PFSK-1 (cell line): ENCODE data around the gene APH1B.

Experiments
- FOXP2 ChIP-seq: optimal IDR thresholded peaks from 2 replicates; pipeline ENCODE3; 2011; ENCODE audit warnings: borderline replicate concordance, control low read depth, inconsistent platforms; ENCODE audit not compliant: insufficient read depth; ENCODE audit errors: extremely low read length, extremely low read depth
- POLR2AphosphoS5 ChIP-seq: IDR thresholded peaks from 2 replicates; pipeline ENCODE4 v1.6.1; 2012; ENCODE audit warnings: low read depth, mild to moderate bottlenecking, control low read depth, low read length, moderate library complexity
- SIN3A ChIP-seq: IDR thresholded peaks from 2 replicates; pipeline ENCODE4 v1.6.1; 2012; ENCODE audit warnings: mild to moderate bottlenecking, low read length, moderate library complexity, borderline replicate concordance; ENCODE audit not compliant: insufficient read depth
- TAF1 ChIP-seq: IDR thresholded peaks from 2 replicates; pipeline ENCODE4 v1.6.1; 2012; ENCODE audit warnings: low read length, control low read depth, borderline replicate concordance; ENCODE audit not compliant: insufficient read depth
- TF ChIP-seq, protein P1 (sequence below), 2 experiments: IDR thresholded peaks; 2 replicates each; pipeline versions ENCODE4 v1.6.1 to v1.8.0; 2011 to 2012; ENCODE audit warnings: low read depth in 2 of 2, low read length in 2 of 2, control low read depth in 1 of 2, inconsistent platforms in 1 of 2, mild to moderate bottlenecking in 1 of 2, moderate library complexity in 1 of 2; ENCODE audit not compliant: insufficient read depth in 1 of 2

Gene APH1B

DNA sequence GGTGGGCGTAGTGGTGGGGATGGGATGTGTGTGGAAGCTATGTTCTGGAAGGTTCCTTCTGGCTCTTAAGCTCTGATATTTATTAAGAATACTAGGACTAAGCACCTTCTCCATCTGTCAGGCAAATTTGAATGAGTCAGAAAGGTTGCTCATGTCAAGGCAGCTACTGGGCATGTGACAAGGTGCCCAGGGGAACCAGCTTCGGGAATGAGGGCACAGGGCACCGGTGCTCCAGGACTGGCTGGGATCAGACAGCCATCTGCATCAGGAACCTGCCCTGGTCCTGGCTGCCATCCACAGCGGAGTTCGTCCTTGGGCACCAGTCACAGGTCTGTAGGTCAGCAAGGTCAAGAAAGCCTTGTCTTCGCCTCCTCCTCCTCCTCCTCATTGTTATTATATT lies 71.8 kb downstream of the APH1B start:
- TF ChIP-seq POLR2AphosphoS5 (no peak), SIN3A (no peak), TAF1 (no peak), FOXP2 (no peak)
- TF ChIP-seq, protein P1, sequence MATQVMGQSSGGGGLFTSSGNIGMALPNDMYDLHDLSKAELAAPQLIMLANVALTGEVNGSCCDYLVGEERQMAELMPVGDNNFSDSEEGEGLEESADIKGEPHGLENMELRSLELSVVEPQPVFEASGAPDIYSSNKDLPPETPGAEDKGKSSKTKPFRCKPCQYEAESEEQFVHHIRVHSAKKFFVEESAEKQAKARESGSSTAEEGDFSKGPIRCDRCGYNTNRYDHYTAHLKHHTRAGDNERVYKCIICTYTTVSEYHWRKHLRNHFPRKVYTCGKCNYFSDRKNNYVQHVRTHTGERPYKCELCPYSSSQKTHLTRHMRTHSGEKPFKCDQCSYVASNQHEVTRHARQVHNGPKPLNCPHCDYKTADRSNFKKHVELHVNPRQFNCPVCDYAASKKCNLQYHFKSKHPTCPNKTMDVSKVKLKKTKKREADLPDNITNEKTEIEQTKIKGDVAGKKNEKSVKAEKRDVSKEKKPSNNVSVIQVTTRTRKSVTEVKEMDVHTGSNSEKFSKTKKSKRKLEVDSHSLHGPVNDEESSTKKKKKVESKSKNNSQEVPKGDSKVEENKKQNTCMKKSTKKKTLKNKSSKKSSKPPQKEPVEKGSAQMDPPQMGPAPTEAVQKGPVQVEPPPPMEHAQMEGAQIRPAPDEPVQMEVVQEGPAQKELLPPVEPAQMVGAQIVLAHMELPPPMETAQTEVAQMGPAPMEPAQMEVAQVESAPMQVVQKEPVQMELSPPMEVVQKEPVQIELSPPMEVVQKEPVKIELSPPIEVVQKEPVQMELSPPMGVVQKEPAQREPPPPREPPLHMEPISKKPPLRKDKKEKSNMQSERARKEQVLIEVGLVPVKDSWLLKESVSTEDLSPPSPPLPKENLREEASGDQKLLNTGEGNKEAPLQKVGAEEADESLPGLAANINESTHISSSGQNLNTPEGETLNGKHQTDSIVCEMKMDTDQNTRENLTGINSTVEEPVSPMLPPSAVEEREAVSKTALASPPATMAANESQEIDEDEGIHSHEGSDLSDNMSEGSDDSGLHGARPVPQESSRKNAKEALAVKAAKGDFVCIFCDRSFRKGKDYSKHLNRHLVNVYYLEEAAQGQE (IDR thresholded peaks at IDR 0.05; ENCODE audit: insufficient read depth in 1 of 2, low read depth in 2 of 2, low read length in 2 of 2): no peak

- TF ChIP-seq, protein P1 (IDR thresholded peaks at IDR 0.05; ENCODE audit: insufficient read depth in 1 of 2, low read depth in 2 of 2, low read length in 2 of 2): no peak
- TF ChIP-seq POLR2AphosphoS5 (no peak), SIN3A (no peak), FOXP2 (no peak), TAF1 (no peak)
Measured at GRCh38 chr15:63349621-63350020, 72.2 kb downstream of the APH1B start.

- TF ChIP-seq, protein P1 (IDR thresholded peaks at IDR 0.05; ENCODE audit: insufficient read depth in 1 of 2, low read depth in 2 of 2, low read length in 2 of 2): no peak
- no peak for TF ChIP-seq TAF1
- TF ChIP-seq POLR2AphosphoS5: no peak
- no peak for TF ChIP-seq FOXP2
- no peak for TF ChIP-seq SIN3A
Measured at GRCh38 chr15:63350178-63350621, 72.8 kb downstream of the APH1B start.

- TF ChIP-seq, protein P1 (IDR thresholded peaks at IDR 0.05; ENCODE audit: insufficient read depth in 1 of 2, low read depth in 2 of 2, low read length in 2 of 2): no peak
Measured at GRCh38 chr15:63351170-63351569, 73.8 kb downstream of the APH1B start.

DNA sequence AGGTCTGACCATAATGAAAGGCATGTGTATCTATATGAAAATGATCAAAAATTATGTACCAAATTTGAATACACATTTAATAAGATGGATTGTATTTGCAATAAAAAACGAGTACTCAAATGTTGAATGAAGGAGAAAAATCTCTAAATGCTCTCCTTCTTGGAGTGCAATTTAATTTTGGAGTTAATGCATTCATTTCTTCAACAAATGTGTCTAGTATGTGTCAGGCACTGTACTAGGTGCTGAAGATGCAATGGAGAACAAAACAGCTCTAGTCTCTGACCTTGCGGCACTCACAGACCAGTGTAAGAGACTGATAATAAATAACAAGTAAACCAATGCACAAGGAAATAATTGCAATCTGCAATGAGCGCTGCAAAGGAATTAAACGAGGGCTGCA lies 75.4 kb downstream of the APH1B start:
- no peak for TF ChIP-seq TAF1
- no peak for TF ChIP-seq POLR2AphosphoS5
- no peak for TF ChIP-seq SIN3A
- TF ChIP-seq, protein P1 (IDR thresholded peaks at IDR 0.05; ENCODE audit: insufficient read depth in 1 of 2, low read depth in 2 of 2, low read length in 2 of 2): no peak
- TF ChIP-seq FOXP2: no peak
